ENCODE measurements around the gene JAM3.

GRCh38 chr11:134170919-134171281 is 102.0 kb downstream of the JAM3 start:
- TF ChIP-seq, protein P1, sequence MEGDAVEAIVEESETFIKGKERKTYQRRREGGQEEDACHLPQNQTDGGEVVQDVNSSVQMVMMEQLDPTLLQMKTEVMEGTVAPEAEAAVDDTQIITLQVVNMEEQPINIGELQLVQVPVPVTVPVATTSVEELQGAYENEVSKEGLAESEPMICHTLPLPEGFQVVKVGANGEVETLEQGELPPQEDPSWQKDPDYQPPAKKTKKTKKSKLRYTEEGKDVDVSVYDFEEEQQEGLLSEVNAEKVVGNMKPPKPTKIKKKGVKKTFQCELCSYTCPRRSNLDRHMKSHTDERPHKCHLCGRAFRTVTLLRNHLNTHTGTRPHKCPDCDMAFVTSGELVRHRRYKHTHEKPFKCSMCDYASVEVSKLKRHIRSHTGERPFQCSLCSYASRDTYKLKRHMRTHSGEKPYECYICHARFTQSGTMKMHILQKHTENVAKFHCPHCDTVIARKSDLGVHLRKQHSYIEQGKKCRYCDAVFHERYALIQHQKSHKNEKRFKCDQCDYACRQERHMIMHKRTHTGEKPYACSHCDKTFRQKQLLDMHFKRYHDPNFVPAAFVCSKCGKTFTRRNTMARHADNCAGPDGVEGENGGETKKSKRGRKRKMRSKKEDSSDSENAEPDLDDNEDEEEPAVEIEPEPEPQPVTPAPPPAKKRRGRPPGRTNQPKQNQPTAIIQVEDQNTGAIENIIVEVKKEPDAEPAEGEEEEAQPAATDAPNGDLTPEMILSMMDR (IDR thresholded peaks at IDR 0.05; ENCODE audit: insufficient read depth, low read length), result no peak
- TF ChIP-seq POLR2AphosphoS5 (IDR thresholded peaks at IDR 0.05; ENCODE audit: low read depth), result no peak
- TF ChIP-seq REST (IDR thresholded peaks at IDR 0.05; ENCODE audit: insufficient replicate concordance, low read depth), result no peak
